Sigmoid colon (tissue), 4 donors: ENCODE data around the gene KCNK18.

ENCODE experiments used
- CTCF ChIP-seq, 4 experiments: fragments of 450-650 bp in 3 of 4; fragments of 200-600 bp in 1 of 4; IDR thresholded peaks; one replicate each; pipeline ENCODE4 v1.5.1; 2016 to 2019; ENCODE audit warnings: antibody characterized with exemption in 4 of 4, mild to moderate bottlenecking in 3 of 4, moderate library complexity in 2 of 4
- EP300 ChIP-seq, 4 donors: sonication (generic); formaldehyde crosslinking; IDR thresholded peaks; one replicate each; pipeline ENCODE4 v1.6.1; 2017; ENCODE audit warnings: antibody characterized with exemption in 4 of 4
- POLR2A ChIP-seq, 2 donors: fragments of 450-650 bp; IDR thresholded peaks; one replicate each; pipeline ENCODE4 v1.6.1; 2016; ENCODE audit warnings: antibody characterized with exemption in 2 of 2, mild to moderate bottlenecking in 2 of 2, moderate library complexity in 2 of 2
- POLR2AphosphoS5 ChIP-seq, 4 donors: sonication (generic); formaldehyde crosslinking; IDR thresholded peaks; one replicate each; pipeline ENCODE4 v1.6.1; 2017; ENCODE audit warnings: antibody characterized with exemption in 4 of 4

GRCh38 chr10:117239051-117239450, 41.8 kb downstream of the KCNK18 start:
- no peak for TF ChIP-seq CTCF (IDR thresholded peaks at IDR 0.05)
- no peak for TF ChIP-seq EP300 (IDR thresholded peaks at IDR 0.05)
- no peak for TF ChIP-seq POLR2A (IDR thresholded peaks at IDR 0.05)
- no peak for TF ChIP-seq POLR2AphosphoS5 (IDR thresholded peaks at IDR 0.05)
